Trophoblast cell (in vitro differentiated cells and primary cell): ENCODE results near the gene OOSP1.

Experiments used
- DNase-seq, 2 donors: peaks; one replicate each; pipeline ENCODE4 v3.0.0-alpha.2; 2016
- H2AFZ ChIP-seq: 2 replicates; pipeline ENCODE4 v1.6.1; 2013; ENCODE audit warnings: low read length, moderate library complexity, mild to moderate bottlenecking; ENCODE audit not compliant: insufficient read depth, poor library complexity
- H2AK5ac ChIP-seq: 2 replicates; pipeline ENCODE4 v1.6.1; 2013; ENCODE audit warnings: mild to moderate bottlenecking, low read length
- H2BK120ac ChIP-seq: 2 replicates; pipeline ENCODE4 v1.6.1; 2013; ENCODE audit warnings: low read length, mild to moderate bottlenecking, moderate library complexity; ENCODE audit not compliant: insufficient read depth, poor library complexity
- H2BK12ac ChIP-seq: 2 replicates; pipeline ENCODE4 v1.6.1; 2013; ENCODE audit warnings: mild to moderate bottlenecking, low read length, moderate library complexity
- H2BK5ac ChIP-seq: 2 replicates; pipeline ENCODE4 v1.6.1; 2013; ENCODE audit warnings: low read length, low read depth, moderate library complexity, mild to moderate bottlenecking; ENCODE audit not compliant: poor library complexity
- H3K14ac ChIP-seq: 2 replicates; pipeline ENCODE4 v1.6.1; 2013; ENCODE audit warnings: mild to moderate bottlenecking, low read length
- H3K18ac ChIP-seq: 2 replicates; pipeline ENCODE4 v1.6.1; 2013; ENCODE audit warnings: mild to moderate bottlenecking, low read length
- H3K23ac ChIP-seq: 2 replicates; pipeline ENCODE4 v1.6.1; 2013; ENCODE audit warnings: low read length
- H3K27ac ChIP-seq: 2 replicates; pipeline ENCODE4 v1.5.1; 2013; ENCODE audit warnings: low read depth, mild to moderate bottlenecking, inconsistent platforms, low read length, moderate library complexity
- H3K27me3 ChIP-seq: 2 replicates; pipeline ENCODE4 v1.6.1; 2013; ENCODE audit warnings: inconsistent platforms, mild to moderate bottlenecking, low read length, moderate library complexity; ENCODE audit not compliant: insufficient read depth
- H3K36me3 ChIP-seq, 2 experiments: 1 replicate in 1 of 2; 2 replicates in 1 of 2; pipeline ENCODE4 v1.6.1; 2013; ENCODE audit warnings: low read length in 2 of 2, mild to moderate bottlenecking in 2 of 2, moderate library complexity in 1 of 2; ENCODE audit not compliant: insufficient read depth in 2 of 2, control insufficient read depth in 1 of 2
- H3K4ac ChIP-seq: 2 replicates; pipeline ENCODE4 v1.6.1; 2013; ENCODE audit warnings: low read depth, mild to moderate bottlenecking, low read length, moderate library complexity
- H3K4me1 ChIP-seq, 2 experiments: 1 replicate in 1 of 2; 2 replicates in 1 of 2; pipeline ENCODE4 v1.6.1; 2013; ENCODE audit warnings: low read length in 2 of 2, mild to moderate bottlenecking in 2 of 2, moderate library complexity in 1 of 2; ENCODE audit not compliant: insufficient read depth in 2 of 2, control insufficient read depth in 1 of 2
- H3K4me2 ChIP-seq: 2 replicates; pipeline ENCODE4 v1.6.1; 2013; ENCODE audit warnings: inconsistent platforms, mild to moderate bottlenecking, low read length, moderate library complexity
- H3K4me3 ChIP-seq: 2 replicates; pipeline ENCODE4 v1.5.1; 2013; ENCODE audit warnings: mild to moderate bottlenecking, low read depth, low read length, inconsistent platforms
- H3K79me1 ChIP-seq: one replicate; pipeline ENCODE4 v1.6.1; 2013; ENCODE audit warnings: low read length
- H3K79me2 ChIP-seq: 2 replicates; pipeline ENCODE4 v1.6.1; 2013; ENCODE audit warnings: low read length, mild to moderate bottlenecking; ENCODE audit not compliant: control insufficient read depth, insufficient read depth, poor library complexity
- H3K9ac ChIP-seq: 2 replicates; pipeline ENCODE4 v1.6.1; 2013; ENCODE audit warnings: mild to moderate bottlenecking, low read length
- H3K9me3 ChIP-seq: 2 replicates; pipeline ENCODE4 v1.6.1; 2013; ENCODE audit warnings: low read depth, mild to moderate bottlenecking, control low read depth, inconsistent platforms, low read length; ENCODE audit not compliant: insufficient read depth
- H4K12ac ChIP-seq: 2 replicates; pipeline ENCODE4 v1.6.1; 2013; ENCODE audit warnings: low read depth, mild to moderate bottlenecking, low read length, moderate library complexity
- H4K8ac ChIP-seq: 2 replicates; pipeline ENCODE4 v1.6.1; 2013; ENCODE audit warnings: low read depth, mild to moderate bottlenecking, low read length, moderate library complexity
- H4K91ac ChIP-seq: one replicate; pipeline ENCODE4 v1.6.1; 2013; ENCODE audit warnings: low read depth, mild to moderate bottlenecking, low read length, moderate library complexity
- WGBS: extraction: QIAGEN DNeasy Blood & Tissue Kit; methylation state at CpG from one replicate; pipeline ENCODE4 v1.1.7; 2013; ENCODE audit warnings: missing lambda C conversion rate; ENCODE audit not compliant: insufficient read length, insufficient coverage; ENCODE audit errors: extremely low coverage; 5-methylcytosine and 5-hydroxymethylcytosine counted together

Gene OOSP1

DNA sequence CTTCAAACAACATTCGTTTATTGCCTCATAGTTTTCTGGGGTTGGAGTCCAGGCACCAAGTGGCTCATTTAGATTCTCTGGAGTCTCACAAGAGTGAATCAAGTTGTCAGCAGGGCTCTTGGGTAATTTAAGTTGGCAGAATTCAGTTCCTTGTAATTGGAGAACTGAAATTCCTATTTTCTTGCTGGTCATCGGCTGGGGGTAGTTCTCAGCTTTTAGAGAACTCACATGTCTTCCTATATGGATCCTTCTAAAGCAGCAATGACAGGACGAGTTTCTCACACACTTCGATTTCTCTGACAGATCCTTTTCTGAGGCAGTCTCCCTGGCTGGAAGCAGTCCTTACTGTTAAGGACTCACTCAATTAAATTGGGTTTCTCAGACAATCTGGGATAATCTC is 61.5 kb downstream of the OOSP1 start:
- Histone ChIP-seq H3K79me1 (no peaks in the 10 kb centered on the region), H2AFZ (no peak overlapping the region), H3K4ac (no peak overlapping the region), H4K8ac (no peak overlapping the region), H3K18ac (no peak overlapping the region), H2BK120ac (no peak overlapping the region), H3K23ac (no peak overlapping the region), H3K27ac (no peak overlapping the region), H4K91ac (no peak overlapping the region), H3K9ac (no peak overlapping the region), H2BK12ac (no peak overlapping the region), H3K27me3 (no peaks in the 10 kb centered on the region), H3K4me1 (no peaks in the 10 kb centered on the region), H3K9me3 (no peaks in the 10 kb centered on the region), H3K14ac (no peak overlapping the region), H2AK5ac (no peak overlapping the region), H4K12ac (no peak overlapping the region), H3K79me2 (no peaks in the 10 kb centered on the region), H3K4me3 (no peak overlapping the region), H3K4me2 (no peak overlapping the region), H2BK5ac (no peak overlapping the region), H3K36me3 (no peaks in the 10 kb centered on the region)
- no peak for DNase-seq
- WGBS = no CpG with 5 or more reads among the region's 4 CpGs

GRCh38 chr11:60003729-60004128 is 65.5 kb downstream of the OOSP1 start:
- no CpG with 5 or more reads among the region's 2 CpGs for WGBS
- no peak for DNase-seq
- no peak overlapping the region for H3K14ac ChIP-seq

DNA sequence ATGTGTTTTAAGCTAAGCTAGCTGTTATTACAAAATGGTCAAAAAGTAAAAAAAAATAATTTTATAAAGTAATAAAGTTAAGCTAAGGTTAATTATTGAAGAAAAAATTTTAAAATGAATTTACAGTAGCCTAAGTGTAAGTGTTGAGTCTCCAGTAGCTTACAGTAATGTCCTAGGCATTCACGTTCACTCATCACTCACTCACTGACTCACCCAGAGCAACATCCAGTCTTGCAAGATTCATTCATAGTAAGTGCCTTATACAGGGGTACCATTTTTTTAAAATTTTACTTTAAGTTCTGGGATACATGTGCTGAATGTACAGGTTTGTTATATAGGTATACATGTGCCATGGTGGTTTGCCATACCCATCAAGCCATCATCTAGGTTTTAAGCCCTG is 67.1 kb downstream of the OOSP1 start:
- Histone ChIP-seq H4K12ac (no peak overlapping the region), H2BK5ac (no peak overlapping the region), H3K27ac (no peak overlapping the region), H3K36me3 (no peaks in the 10 kb centered on the region), H3K79me2 (no peaks in the 10 kb centered on the region), H3K9ac (no peak overlapping the region), H3K14ac (no peak overlapping the region), H3K27me3 (no peaks in the 10 kb centered on the region), H3K79me1 (no peaks in the 10 kb centered on the region), H4K91ac (no peak overlapping the region), H3K4me1 (no peaks in the 10 kb centered on the region), H2AK5ac (no peak overlapping the region), H3K4me2 (no peak overlapping the region), H2BK12ac (no peak overlapping the region), H3K4ac (no peak overlapping the region), H3K4me3 (no peak overlapping the region), H3K9me3 (no peaks in the 10 kb centered on the region), H2AFZ (no peak overlapping the region), H3K18ac (no peak overlapping the region), H3K23ac (no peak overlapping the region), H4K8ac (no peak overlapping the region), H2BK120ac (no peak overlapping the region)
- DNase-seq = peak; percentile 22 to 35
- WGBS = no CpG with 5 or more reads among the region's 1 CpG

More at GRCh38 chr11:60003729-60004128, 65.5 kb downstream of the OOSP1 start:
- no peaks in the 10 kb centered on the region for H3K4me1 ChIP-seq
- no peak overlapping the region for H4K12ac ChIP-seq
- no peak overlapping the region for H3K9ac ChIP-seq
- H3K18ac ChIP-seq = no peak overlapping the region
- H2AFZ ChIP-seq = no peak overlapping the region
- no peak overlapping the region for H3K4me3 ChIP-seq
- H4K8ac ChIP-seq = no peak overlapping the region
- no peak overlapping the region for H3K4ac ChIP-seq
- no peaks in the 10 kb centered on the region for H3K79me2 ChIP-seq
- no peak overlapping the region for H2BK12ac ChIP-seq
- no peaks in the 10 kb centered on the region for H3K27me3 ChIP-seq
- H3K36me3 ChIP-seq = no peaks in the 10 kb centered on the region
- no peak overlapping the region for H3K23ac ChIP-seq
- no peaks in the 10 kb centered on the region for H3K79me1 ChIP-seq
- H4K91ac ChIP-seq = no peak overlapping the region
- no peak overlapping the region for H3K4me2 ChIP-seq
- H3K27ac ChIP-seq = no peak overlapping the region
- H2BK5ac ChIP-seq = no peak overlapping the region
- no peak overlapping the region for H2BK120ac ChIP-seq
- no peak overlapping the region for H2AK5ac ChIP-seq
- no peaks in the 10 kb centered on the region for H3K9me3 ChIP-seq
